ENCODE data around the gene LBHD2.
A peak's percentile ranks its signal among the peaks of the same experiment; 100 is the strongest.

Gene LBHD2

DNA sequence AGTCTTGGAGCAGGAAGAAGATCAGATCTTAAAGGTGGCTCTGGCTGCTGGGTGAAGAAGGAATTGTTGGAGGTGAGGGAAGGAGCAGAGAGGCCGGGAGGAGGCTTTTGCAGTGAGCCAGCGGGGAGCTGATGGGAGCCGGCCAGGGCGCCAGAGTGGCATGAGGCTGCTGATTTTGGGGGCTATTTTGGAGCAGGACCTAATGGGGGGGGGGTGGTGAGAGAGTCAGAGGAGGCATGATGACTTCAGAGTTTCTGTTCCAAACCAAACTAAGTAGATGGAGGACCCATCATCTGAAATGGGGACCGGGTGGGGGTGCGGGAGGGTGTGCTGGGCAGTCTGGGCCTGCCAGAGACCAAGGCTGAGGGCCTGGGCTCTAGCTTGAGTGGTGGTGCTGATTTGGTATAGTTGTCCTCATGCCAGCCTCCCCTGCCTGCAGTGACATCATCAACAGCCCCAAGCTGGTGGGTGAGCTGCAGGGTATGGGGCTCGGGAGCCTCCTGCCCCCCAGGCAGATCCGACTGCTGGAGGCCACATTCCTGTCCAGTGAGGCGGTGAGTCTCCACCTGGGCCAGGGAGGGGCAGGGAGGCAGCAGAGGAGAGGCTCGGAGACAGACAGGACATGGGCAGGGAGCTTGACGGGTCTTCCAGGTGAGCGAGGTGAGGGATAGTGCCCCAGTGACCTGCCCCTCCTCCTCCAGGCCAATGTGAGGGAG lies 45.4 kb downstream of the LBHD2 start:
- DNase-seq (ENCODE audit: low spot score) (peak; percentile 89), ATAC-seq (ENCODE audit: low read depth) (peak; percentile 62)
- Histone ChIP-seq H3K4me1 (ENCODE audit: insufficient read depth, poor library complexity, severe bottlenecking) (peaks cover 45% of the 10 kb centered on the region), H3K27ac (ENCODE audit: poor library complexity, severe bottlenecking) (peak overlapping the region; percentile 94), H3K36me3 (ENCODE audit: low read depth) (peaks cover 6% of the 10 kb centered on the region), H3K4me3 (ENCODE audit: severe bottlenecking) (no peak overlapping the region), H3K27me3 (ENCODE audit: insufficient read depth, poor library complexity, severe bottlenecking) (no peaks in the 10 kb centered on the region), H3K9me3 (ENCODE audit: severe bottlenecking) (no peaks in the 10 kb centered on the region)
- TF ChIP-seq, protein P1, sequence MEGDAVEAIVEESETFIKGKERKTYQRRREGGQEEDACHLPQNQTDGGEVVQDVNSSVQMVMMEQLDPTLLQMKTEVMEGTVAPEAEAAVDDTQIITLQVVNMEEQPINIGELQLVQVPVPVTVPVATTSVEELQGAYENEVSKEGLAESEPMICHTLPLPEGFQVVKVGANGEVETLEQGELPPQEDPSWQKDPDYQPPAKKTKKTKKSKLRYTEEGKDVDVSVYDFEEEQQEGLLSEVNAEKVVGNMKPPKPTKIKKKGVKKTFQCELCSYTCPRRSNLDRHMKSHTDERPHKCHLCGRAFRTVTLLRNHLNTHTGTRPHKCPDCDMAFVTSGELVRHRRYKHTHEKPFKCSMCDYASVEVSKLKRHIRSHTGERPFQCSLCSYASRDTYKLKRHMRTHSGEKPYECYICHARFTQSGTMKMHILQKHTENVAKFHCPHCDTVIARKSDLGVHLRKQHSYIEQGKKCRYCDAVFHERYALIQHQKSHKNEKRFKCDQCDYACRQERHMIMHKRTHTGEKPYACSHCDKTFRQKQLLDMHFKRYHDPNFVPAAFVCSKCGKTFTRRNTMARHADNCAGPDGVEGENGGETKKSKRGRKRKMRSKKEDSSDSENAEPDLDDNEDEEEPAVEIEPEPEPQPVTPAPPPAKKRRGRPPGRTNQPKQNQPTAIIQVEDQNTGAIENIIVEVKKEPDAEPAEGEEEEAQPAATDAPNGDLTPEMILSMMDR (IDR thresholded peaks at IDR 0.05; ENCODE audit: poor library complexity, severe bottlenecking) = no peak

GRCh38 chr14:103130017-103130764 lies 46.2 kb downstream of the LBHD2 start:
- DNase-seq (ENCODE audit: low spot score) (peak; percentile 70), ATAC-seq (ENCODE audit: low read depth) (no peak)
- H3K27ac ChIP-seq (ENCODE audit: poor library complexity, severe bottlenecking) = peak overlapping the region; percentile 94
- TF ChIP-seq, protein P1 (IDR thresholded peaks at IDR 0.05; ENCODE audit: poor library complexity, severe bottlenecking) = no peak
- no peaks in the 10 kb centered on the region for H3K9me3 ChIP-seq (ENCODE audit: severe bottlenecking)
- H3K4me3 ChIP-seq (ENCODE audit: severe bottlenecking) = no peak overlapping the region
- peaks cover 45% of the 10 kb centered on the region for H3K4me1 ChIP-seq (ENCODE audit: insufficient read depth, poor library complexity, severe bottlenecking)
- H3K36me3 ChIP-seq (ENCODE audit: low read depth) = peaks cover 6% of the 10 kb centered on the region
- H3K27me3 ChIP-seq (ENCODE audit: insufficient read depth, poor library complexity, severe bottlenecking) = no peaks in the 10 kb centered on the region

DNA sequence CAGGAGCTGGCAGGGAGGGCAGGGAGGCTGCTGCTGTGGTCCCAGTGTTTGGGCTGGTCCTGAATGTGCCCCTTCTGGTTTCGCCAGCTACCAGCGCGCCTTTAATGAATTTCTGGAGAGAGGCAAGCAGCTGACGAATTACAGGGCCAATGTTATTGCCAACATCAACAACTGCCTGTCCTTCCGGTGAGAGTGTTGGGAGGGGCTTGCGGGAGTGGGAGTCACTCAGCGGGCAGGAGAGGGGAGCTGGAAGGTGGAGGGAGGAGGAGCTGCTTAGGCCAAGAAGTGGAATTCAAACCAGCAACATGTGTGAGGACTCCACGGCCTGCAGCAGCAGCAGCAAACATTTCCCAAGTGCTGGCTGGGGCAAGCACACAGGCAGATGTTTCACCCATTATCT lies 47.0 kb downstream of the LBHD2 start:
- H3K4me3 ChIP-seq (ENCODE audit: severe bottlenecking) = no peak overlapping the region
- no peaks in the 10 kb centered on the region for H3K9me3 ChIP-seq (ENCODE audit: severe bottlenecking)
- peaks cover 45% of the 10 kb centered on the region for H3K4me1 ChIP-seq (ENCODE audit: insufficient read depth, poor library complexity, severe bottlenecking)
- H3K27me3 ChIP-seq (ENCODE audit: insufficient read depth, poor library complexity, severe bottlenecking) = no peaks in the 10 kb centered on the region
- H3K36me3 ChIP-seq (ENCODE audit: low read depth) = peaks cover 6% of the 10 kb centered on the region
- DNase-seq (ENCODE audit: low spot score) = peak; percentile 85
- ATAC-seq (ENCODE audit: low read depth) = peak; percentile 51
- peak overlapping the region; percentile 94 for H3K27ac ChIP-seq (ENCODE audit: poor library complexity, severe bottlenecking)
- TF ChIP-seq, protein P1 (IDR thresholded peaks at IDR 0.05; ENCODE audit: poor library complexity, severe bottlenecking) = no peak

DNA sequence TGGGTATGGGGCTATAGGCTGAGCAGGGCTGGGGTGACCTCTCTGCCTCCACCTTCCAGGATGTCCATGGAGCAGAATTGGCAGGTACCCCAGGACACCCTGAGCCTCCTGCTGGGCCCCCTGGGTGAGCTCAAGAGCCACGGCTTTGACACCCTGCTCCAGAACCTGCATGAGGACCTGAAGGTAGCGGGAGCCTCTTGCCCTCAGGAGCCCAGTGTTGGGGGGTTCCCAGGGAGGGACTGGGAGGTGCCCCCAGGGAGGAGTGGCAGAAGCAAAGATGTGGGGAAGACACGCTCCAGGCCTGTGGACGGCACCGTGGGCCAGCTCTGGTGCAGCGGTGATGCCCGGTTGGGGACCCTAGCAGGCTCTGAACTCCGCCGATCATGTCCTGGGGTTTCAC lies 47.6 kb downstream of the LBHD2 start:
- TF ChIP-seq, protein P1 (IDR thresholded peaks at IDR 0.05; ENCODE audit: poor library complexity, severe bottlenecking) = no peak
- no peaks in the 10 kb centered on the region for H3K9me3 ChIP-seq (ENCODE audit: severe bottlenecking)
- DNase-seq (ENCODE audit: low spot score) (peak; percentile 68), ATAC-seq (ENCODE audit: low read depth) (no peak)
- H3K27me3 ChIP-seq (ENCODE audit: insufficient read depth, poor library complexity, severe bottlenecking) = no peaks in the 10 kb centered on the region
- H3K4me1 ChIP-seq (ENCODE audit: insufficient read depth, poor library complexity, severe bottlenecking) = peaks cover 44% of the 10 kb centered on the region
- peaks cover 6% of the 10 kb centered on the region for H3K36me3 ChIP-seq (ENCODE audit: low read depth)
- no peak overlapping the region for H3K4me3 ChIP-seq (ENCODE audit: severe bottlenecking)
- peak overlapping the region; percentile 94 for H3K27ac ChIP-seq (ENCODE audit: poor library complexity, severe bottlenecking)

All from RWPE2 (cell line).